Measurements from ENCODE around the gene CHPF.

The CHPF gene

DNA sequence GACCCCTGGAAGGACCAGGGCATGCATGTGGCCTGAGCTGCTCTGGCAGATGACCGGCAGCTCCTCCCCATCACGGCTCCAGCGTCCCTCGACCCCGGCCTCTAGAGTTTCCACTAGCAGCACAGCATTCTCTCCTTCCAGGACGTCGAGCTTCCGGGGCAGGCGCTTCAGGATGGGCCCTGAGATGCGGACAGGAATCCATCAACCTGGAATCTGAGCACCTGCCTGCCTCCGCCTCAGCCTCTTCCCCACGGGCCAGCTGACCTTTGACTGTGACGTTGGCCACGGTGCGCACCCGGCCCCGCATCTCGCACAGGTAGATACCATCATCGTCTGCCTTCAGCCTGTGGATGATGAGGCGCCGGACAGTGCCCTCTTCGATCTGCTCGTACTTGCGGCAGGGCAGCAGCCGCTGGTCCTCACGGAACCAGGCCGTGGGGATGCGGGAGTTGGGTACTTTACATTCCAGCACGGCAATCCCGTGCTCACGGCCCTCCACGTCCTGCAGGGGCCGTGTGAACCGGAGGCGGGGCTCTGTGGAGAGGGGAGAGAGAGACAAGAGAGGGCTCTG is 24.3 kb upstream of the CHPF start:
- DNase-seq (ENCODE audit: low spot score), result no peak

DNA sequence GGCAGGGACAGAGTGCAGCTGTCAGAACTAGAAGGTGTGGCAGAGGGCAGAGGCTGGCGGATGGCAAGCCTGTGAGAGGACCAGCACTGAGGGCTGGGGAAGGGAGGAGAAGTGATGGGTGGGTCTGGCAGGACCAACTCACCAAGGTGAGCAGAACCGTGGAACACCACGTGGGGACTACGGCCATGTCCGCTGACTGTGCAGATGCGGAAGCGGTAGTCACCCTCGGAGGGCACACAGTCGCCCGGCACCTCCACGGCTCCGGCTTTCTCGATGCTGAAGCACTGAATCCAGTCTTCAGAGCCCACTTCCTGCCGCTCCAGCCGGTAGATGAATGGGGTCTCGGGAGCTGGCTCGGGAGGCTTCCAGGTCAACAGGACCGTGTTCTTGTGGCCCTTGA is 23.5 kb upstream of the CHPF start:
- DNase-seq (ENCODE audit: low spot score), result no peak

DNA sequence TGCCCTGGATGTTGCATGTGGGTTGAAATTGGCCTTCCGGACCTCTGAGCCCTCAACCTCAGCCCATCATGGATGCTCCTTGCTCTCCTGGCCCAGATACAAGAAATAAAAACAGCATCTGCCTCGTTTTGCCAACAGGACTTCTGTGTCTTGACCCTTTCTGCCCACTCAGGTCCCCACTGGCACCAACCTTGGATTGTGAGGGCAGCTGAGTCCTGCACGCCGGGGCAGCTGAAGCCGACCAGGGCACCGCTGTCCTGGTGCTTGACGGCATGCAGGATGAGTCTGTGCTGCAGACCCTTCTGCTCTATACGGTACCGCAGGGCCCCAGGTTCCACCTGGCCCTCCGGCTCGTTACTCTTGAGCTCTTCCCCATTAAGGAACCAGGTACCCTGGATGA is 23.0 kb upstream of the CHPF start:
- DNase-seq (ENCODE audit: low spot score), result no peak

GRCh38 chr2:219565130-219566080 is 21.8 kb upstream of the CHPF start:
- no peak for DNase-seq (ENCODE audit: low spot score)

- DNase-seq (ENCODE audit: low spot score), result no peak
These were observed 19.8 kb upstream of the CHPF start for GRCh38 chr2:219563271-219563928.

DNA sequence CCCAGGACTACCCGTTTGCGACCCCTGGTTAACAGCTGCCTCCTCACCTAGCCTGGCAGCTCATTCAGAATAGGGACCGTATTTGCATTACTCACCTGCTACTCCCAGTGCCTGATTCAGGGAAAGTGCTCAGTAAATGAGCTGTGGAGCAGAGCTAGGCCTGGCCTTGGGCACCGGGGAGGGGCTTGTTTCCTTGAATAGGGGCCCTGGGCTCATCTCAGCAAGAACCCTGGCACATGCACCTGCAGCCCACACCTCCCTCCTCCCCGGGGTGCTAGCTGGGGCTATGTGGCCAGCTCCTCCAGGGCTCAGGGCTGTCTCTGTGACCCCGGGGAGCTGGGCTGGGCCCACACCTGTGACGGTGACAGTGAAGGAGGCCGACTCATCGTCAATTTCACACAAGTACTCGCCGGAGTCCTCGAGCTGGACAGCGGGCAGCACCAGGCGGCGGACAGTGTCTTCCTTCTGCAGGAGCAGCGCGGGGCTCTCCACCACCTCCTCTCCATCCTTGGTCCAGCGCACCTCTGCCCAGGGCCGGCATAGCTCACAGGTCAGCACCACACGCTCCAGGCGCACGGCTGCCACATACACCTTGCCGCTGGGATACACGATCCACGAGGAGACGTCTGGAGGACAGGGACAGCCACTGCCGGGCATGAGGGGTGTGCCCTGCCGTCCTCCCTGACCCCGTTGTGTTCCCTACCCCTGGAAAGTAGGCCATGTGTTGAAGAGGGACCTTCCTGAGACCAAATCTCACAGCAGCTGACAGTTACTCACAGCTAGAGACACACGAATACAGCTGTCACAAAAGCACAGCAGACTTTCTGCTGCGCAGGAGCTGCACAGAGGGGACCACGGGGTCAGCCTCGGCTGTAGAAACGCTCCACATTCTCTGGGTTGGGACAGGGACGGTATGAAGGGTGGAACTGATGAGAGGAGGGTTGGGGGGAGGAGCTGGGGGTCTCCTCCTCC is 18.7 kb upstream of the CHPF start:
- no peak for DNase-seq (ENCODE audit: low spot score)

- no peak for DNase-seq (ENCODE audit: low spot score)
These were observed 17.8 kb upstream of the CHPF start for GRCh38 chr2:219561179-219562048.

- no peak for DNase-seq (ENCODE audit: low spot score)
These were observed 17.2 kb upstream of the CHPF start for GRCh38 chr2:219560893-219561178.

GRCh38 chr2:219560037-219560892 is 16.7 kb upstream of the CHPF start:
- no peak for DNase-seq (ENCODE audit: low spot score)

GRCh38 chr2:219559156-219559915 is 15.7 kb upstream of the CHPF start:
- no peak for DNase-seq (ENCODE audit: low spot score)

- no peak for DNase-seq (ENCODE audit: low spot score)
These were observed 14.5 kb upstream of the CHPF start for GRCh38 chr2:219557791-219558785.

DNA sequence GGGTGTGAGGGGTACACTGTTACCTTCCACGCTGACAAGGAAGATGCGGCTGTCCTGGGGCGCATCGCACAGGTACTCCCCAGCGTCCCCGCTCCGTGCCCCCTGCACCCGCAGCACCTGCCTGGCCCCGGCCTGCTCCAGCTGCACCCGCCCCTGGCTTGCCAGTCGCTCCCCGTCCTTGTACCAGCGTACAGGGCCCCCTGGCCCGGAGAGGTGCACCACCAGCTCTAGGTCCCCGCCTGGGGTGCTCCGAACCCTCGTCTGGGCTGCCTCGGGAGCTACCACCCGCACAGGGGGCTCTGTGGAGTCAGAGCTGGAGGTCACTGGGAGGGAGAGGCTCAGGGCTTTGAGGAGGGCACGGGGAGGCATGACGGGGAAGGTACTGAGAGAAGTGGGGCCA is 13.7 kb upstream of the CHPF start:
- DNase-seq (ENCODE audit: low spot score), result no peak

GRCh38 chr2:219556413-219556812 is 12.8 kb upstream of the CHPF start:
- DNase-seq (ENCODE audit: low spot score), result no peak

- DNase-seq (ENCODE audit: low spot score), result no peak
These were observed 12.3 kb upstream of the CHPF start for GRCh38 chr2:219555956-219556355.

DNA sequence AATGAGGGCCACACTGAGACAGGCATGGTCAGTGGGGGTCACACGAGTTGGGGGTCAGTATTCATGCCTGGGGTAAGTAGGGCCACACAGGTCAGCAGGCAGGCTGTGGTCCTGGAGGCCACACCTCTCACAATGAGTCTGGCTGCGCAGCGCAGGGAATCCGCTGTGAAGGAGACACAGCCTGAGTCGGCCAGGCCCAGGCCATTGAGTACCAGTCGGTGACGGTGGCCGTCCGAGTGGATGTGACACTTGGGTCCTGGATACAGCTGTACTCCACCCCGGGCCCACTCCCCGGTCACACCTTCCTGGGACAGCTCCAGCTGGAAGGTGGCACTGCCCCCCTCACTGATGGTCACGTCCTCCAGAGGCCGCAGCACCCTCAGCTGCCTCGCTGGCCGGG is 10.7 kb upstream of the CHPF start:
- DNase-seq (ENCODE audit: low spot score), result no peak

DNA sequence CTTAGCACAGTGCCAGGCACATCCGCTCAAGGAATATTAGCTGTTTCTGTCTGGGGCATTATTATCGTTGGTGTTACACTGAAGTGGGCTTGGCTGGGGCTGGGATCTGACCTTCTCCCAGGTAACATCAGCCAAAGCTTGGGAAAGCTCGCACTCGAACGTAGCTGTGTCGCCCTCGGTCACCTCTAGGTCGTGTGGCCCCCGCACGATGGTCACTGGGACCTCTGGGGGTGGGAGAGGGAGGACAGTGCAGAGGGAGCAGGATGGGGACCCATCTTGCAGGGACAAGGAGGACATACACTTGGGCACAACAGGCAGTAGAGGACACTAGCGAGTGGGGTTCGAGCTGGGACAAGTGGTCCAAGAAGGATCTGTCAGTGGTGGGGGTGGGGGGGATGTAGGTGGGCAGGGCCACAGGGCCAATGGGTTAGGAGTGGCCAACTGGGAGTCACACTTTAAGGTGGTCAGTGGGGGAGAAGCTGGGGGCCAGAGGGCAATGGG is 9.9 kb upstream of the CHPF start:
- DNase-seq (ENCODE audit: low spot score), result no peak

GRCh38 chr2:219553168-219553417 is 9.5 kb upstream of the CHPF start:
- no peak for DNase-seq (ENCODE audit: low spot score)

All from NAMALWA (cell line).